Mammary epithelial cell (primary cell): ENCODE results near the gene FZD4.

Source experiments
- EZH2 ChIP-seq: IDR thresholded peaks from 2 replicates; pipeline ENCODE4 v1.6.1; 2012; ENCODE audit warnings: low read length, inconsistent platforms, borderline replicate concordance
- TF ChIP-seq, protein P1 (sequence below), 2 donors: IDR thresholded peaks in 1 of 2; conservative IDR thresholded peaks in 1 of 2; 2 replicates each; pipeline ENCODE4 v1.5.1; 2011 to 2012; ENCODE audit warnings: inconsistent platforms in 2 of 2, low read length in 2 of 2, mild to moderate bottlenecking in 2 of 2, control low read depth in 1 of 2, low read depth in 1 of 2; ENCODE audit not compliant: insufficient read depth in 1 of 2; ENCODE audit errors: extremely low read depth in 1 of 2

DNA sequence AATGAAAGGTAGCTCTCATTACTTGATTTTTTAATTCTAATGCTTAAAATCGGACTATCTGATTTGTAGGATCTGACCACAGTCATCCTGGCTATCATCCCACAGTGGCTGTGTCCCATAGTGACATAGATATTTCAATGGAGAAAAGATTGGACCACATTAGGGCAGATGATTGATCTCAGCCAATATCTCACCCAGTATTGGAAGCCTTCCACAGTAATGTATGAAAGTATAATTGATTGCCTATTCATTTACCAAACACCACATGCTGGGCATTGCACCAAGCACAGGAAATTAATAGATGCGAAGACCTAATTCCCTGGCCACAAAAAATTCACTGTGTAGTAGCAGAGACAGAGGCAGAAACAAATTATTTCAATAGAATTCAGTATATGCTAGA lies 37.6 kb downstream of the FZD4 start:
- TF ChIP-seq, protein P1, sequence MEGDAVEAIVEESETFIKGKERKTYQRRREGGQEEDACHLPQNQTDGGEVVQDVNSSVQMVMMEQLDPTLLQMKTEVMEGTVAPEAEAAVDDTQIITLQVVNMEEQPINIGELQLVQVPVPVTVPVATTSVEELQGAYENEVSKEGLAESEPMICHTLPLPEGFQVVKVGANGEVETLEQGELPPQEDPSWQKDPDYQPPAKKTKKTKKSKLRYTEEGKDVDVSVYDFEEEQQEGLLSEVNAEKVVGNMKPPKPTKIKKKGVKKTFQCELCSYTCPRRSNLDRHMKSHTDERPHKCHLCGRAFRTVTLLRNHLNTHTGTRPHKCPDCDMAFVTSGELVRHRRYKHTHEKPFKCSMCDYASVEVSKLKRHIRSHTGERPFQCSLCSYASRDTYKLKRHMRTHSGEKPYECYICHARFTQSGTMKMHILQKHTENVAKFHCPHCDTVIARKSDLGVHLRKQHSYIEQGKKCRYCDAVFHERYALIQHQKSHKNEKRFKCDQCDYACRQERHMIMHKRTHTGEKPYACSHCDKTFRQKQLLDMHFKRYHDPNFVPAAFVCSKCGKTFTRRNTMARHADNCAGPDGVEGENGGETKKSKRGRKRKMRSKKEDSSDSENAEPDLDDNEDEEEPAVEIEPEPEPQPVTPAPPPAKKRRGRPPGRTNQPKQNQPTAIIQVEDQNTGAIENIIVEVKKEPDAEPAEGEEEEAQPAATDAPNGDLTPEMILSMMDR (conservative IDR thresholded peaks at IDR 0.05 in 1 of 2, IDR thresholded peaks at IDR 0.05 in 1 of 2; ENCODE audit: extremely low read depth in 1 of 2, insufficient read depth in 1 of 2, low read depth in 1 of 2, low read length in 2 of 2) = no peak
- TF ChIP-seq EZH2 = no peak
